SU-DHL-6 (cell line): Measurements from ENCODE around the gene CLEC16A.

Experiments
- H2AFZ ChIP-seq: fragments of 200-600 bp; sonication (generic); 2 replicates; pipeline ENCODE4 v1.6.1; 2014; ENCODE audit warnings: low read depth, mild to moderate bottlenecking, moderate library complexity, mixed read lengths, antibody characterized with exemption, low read length; ENCODE audit not compliant: severe bottlenecking
- H3F3A ChIP-seq: fragments of 200-600 bp; shearing (Covaris generic); 2 replicates; pipeline ENCODE4 v1.6.0; 2016; ENCODE audit warnings: antibody characterized with exemption, mild to moderate bottlenecking; ENCODE audit not compliant: insufficient read depth
- H3K27ac ChIP-seq: fragments of 200-600 bp; sonication (generic); 2 replicates; pipeline ENCODE4 v1.5.1; 2016; ENCODE audit warnings: low read depth, mild to moderate bottlenecking, low read length, moderate library complexity, mixed read lengths
- H3K27me3 ChIP-seq: fragments of 200-600 bp; sonication (generic), shearing (Covaris generic); 2 replicates; pipeline ENCODE4 v1.6.0; 2014; ENCODE audit warnings: mild to moderate bottlenecking, low read length
- H3K36me3 ChIP-seq: fragments of 200-600 bp; sonication (generic); 2 replicates; pipeline ENCODE4 v1.6.1; 2014; ENCODE audit warnings: mild to moderate bottlenecking, low read length, mixed read lengths
- H3K4me2 ChIP-seq: fragments of 300-600, 200-600 bp; shearing (Covaris generic), sonication (generic); 2 replicates; pipeline ENCODE4 v1.6.0; 2014; ENCODE audit warnings: low read length, low read depth, mild to moderate bottlenecking; ENCODE audit not compliant: poor library complexity, severe bottlenecking
- H3K4me3 ChIP-seq: fragments of 200-600 bp; sonication (generic); 2 replicates; pipeline ENCODE4 v1.5.1; 2014; ENCODE audit warnings: antibody characterized with exemption, low read length, mild to moderate bottlenecking, mixed read lengths; ENCODE audit not compliant: insufficient read depth, poor library complexity, severe bottlenecking
- H3K79me2 ChIP-seq: fragments of 200-600 bp; sonication (generic); 2 replicates; pipeline ENCODE4 v1.6.1; 2014; ENCODE audit warnings: mild to moderate bottlenecking, low read length, moderate library complexity; ENCODE audit not compliant: insufficient read depth
- H3K9ac ChIP-seq: fragments of 200-600 bp; sonication (generic); 2 replicates; pipeline ENCODE4 v1.7.0; 2014; ENCODE audit warnings: mild to moderate bottlenecking, low read length
- H3K9me2 ChIP-seq: fragments of 200-600 bp; sonication (generic); replicated peaks from 2 replicates; pipeline ENCODE4 v1.6.1; 2014; ENCODE audit warnings: low read length; ENCODE audit not compliant: insufficient read depth
- H3K9me3 ChIP-seq: fragments of 200-600 bp; sonication (generic); 2 replicates; pipeline ENCODE4 v1.6.1; 2014; ENCODE audit warnings: low read length, mixed read lengths; ENCODE audit not compliant: insufficient read depth
- H4K20me1 ChIP-seq: fragments of 200-600 bp; sonication (generic); 2 replicates; pipeline ENCODE4 v1.6.1; 2014; ENCODE audit warnings: low read depth, mild to moderate bottlenecking, antibody characterized with exemption, low read length, moderate library complexity, mixed read lengths
- EZH2phosphoT487 ChIP-seq: fragments of 200-600 bp; sonication (generic), shearing (Covaris generic); conservative IDR thresholded peaks from 2 replicates; pipeline ENCODE4 v1.6.1; 2018; ENCODE audit warnings: mild to moderate bottlenecking, antibody characterized with exemption, low read length, moderate library complexity, mixed read lengths
- TF ChIP-seq, protein P1 (sequence below): fragments of 200-600 bp; sonication (generic); IDR thresholded peaks from one replicate; pipeline ENCODE4 v1.5.1; 2017; ENCODE audit warnings: antibody characterized with exemption, mild to moderate bottlenecking, low read length, moderate library complexity; ENCODE audit not compliant: insufficient read depth, poor library complexity, severe bottlenecking

Gene CLEC16A

DNA sequence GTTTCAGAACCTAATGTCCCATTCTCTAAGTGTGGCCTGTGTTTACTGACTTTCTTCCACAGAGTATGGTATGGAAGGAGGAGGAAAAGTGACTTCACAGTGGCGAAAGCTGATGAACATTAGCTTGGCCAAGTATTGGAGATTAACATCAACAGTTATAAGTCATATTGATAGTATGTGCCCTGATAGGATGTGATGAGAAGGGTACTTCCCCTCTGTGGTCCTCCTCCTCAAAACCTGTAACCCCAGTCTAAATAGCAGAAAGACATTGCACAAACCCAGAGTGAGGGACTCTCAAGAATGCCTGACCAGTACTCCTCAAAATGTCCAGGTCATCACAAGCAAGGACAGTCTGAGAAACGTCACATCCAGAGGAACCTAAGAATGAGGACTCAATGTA lies 73.1 kb downstream of the CLEC16A start:
- no peak for TF ChIP-seq EZH2phosphoT487
- TF ChIP-seq, protein P1, sequence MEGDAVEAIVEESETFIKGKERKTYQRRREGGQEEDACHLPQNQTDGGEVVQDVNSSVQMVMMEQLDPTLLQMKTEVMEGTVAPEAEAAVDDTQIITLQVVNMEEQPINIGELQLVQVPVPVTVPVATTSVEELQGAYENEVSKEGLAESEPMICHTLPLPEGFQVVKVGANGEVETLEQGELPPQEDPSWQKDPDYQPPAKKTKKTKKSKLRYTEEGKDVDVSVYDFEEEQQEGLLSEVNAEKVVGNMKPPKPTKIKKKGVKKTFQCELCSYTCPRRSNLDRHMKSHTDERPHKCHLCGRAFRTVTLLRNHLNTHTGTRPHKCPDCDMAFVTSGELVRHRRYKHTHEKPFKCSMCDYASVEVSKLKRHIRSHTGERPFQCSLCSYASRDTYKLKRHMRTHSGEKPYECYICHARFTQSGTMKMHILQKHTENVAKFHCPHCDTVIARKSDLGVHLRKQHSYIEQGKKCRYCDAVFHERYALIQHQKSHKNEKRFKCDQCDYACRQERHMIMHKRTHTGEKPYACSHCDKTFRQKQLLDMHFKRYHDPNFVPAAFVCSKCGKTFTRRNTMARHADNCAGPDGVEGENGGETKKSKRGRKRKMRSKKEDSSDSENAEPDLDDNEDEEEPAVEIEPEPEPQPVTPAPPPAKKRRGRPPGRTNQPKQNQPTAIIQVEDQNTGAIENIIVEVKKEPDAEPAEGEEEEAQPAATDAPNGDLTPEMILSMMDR, result no peak
- H3F3A ChIP-seq, result no peaks in the 10 kb centered on the region
- no peak overlapping the region for H3K27ac ChIP-seq
- H3K36me3 ChIP-seq, result no peaks in the 10 kb centered on the region
- H3K9me2 ChIP-seq, result no peaks in the 10 kb centered on the region
- no peaks in the 10 kb centered on the region for H4K20me1 ChIP-seq
- no peak overlapping the region for H2AFZ ChIP-seq
- H3K27me3 ChIP-seq, result no peaks in the 10 kb centered on the region
- H3K4me2 ChIP-seq, result no peak overlapping the region
- H3K79me2 ChIP-seq, result no peaks in the 10 kb centered on the region
- no peak overlapping the region for H3K4me3 ChIP-seq
- no peaks in the 10 kb centered on the region for H3K9me3 ChIP-seq
- H3K9ac ChIP-seq, result no peak overlapping the region

DNA sequence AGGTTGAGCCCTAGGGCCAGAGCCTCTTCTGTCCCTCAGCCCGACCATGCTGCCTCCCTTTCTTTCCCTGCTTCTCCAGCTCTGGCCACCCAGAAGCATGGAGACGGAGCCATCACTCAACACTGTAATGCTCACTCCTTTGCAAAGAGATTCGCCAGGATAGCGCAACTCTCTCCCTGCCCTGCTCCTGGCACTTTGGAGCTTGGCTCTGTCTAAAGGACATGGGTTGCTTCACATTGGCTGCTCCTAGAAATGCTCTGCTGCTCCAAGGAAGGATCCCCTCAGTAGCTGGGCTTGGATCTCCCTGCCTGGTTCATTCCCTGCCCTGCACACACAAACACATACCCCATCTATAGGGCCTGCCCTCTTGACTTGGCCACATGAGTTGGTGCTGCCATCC lies 76.0 kb downstream of the CLEC16A start:
- H4K20me1 ChIP-seq, result no peaks in the 10 kb centered on the region

DNA sequence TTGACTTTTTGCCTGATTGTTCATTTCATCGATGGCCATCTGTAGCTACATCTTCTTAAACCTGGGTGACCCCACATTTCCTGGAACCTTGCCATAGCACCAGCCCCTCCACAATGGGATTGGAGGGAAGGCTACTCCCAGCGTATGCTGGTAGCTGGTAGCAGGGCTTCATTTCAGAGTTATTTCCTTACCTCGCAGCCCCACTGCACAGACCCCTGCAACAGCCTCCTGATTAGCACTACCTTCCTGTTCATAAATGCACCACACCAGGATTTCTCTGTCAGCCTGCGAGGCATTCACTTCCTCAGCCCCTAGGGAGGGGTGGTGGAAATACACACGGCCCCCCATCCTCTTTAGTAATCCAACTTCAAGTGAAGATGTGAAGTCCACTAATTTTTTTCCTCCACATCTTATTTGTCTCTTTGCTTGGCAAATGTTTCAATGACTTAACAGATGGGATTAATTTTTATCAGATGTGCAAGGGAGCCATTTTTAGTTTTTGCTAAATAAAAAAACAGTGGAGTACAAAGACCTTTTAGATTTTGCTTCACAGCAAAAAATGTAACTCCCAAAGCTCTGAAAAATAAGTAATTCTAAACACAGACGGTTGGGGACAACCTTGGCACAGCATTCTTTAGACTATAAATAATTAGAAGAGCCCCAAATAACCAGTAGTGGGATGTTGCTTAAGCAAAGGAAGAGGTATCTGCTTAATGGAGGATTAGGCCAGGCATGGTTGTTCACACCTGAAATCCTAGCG lies 76.6 kb downstream of the CLEC16A start:
- no peaks in the 10 kb centered on the region for H3K9me2 ChIP-seq
- H2AFZ ChIP-seq, result no peak overlapping the region
- no peaks in the 10 kb centered on the region for H3F3A ChIP-seq
- no peak overlapping the region for H3K9ac ChIP-seq
- no peaks in the 10 kb centered on the region for H4K20me1 ChIP-seq
- H3K79me2 ChIP-seq, result no peaks in the 10 kb centered on the region
- no peaks in the 10 kb centered on the region for H3K9me3 ChIP-seq
- H3K4me3 ChIP-seq, result no peak overlapping the region
- peaks cover 4% of the 10 kb centered on the region for H3K36me3 ChIP-seq
- no peak overlapping the region for H3K27ac ChIP-seq
- no peak overlapping the region for H3K4me2 ChIP-seq
- H3K27me3 ChIP-seq, result no peaks in the 10 kb centered on the region
- TF ChIP-seq, protein P1, result no peak
- TF ChIP-seq EZH2phosphoT487, result no peak

More for the DNA sequence above, 76.0 kb downstream of the CLEC16A start:
- H3K79me2 ChIP-seq, result no peaks in the 10 kb centered on the region
- H3K9me3 ChIP-seq, result no peaks in the 10 kb centered on the region
- TF ChIP-seq, protein P1, result no peak
- no peak for TF ChIP-seq EZH2phosphoT487
- H3K27ac ChIP-seq, result no peak overlapping the region
- H3K36me3 ChIP-seq, result no peaks in the 10 kb centered on the region
- H3K9me2 ChIP-seq, result no peaks in the 10 kb centered on the region
- H2AFZ ChIP-seq, result no peak overlapping the region
- no peak overlapping the region for H3K9ac ChIP-seq
- no peaks in the 10 kb centered on the region for H3K27me3 ChIP-seq
- no peak overlapping the region for H3K4me2 ChIP-seq
- no peak overlapping the region for H3K4me3 ChIP-seq
- H3F3A ChIP-seq, result no peaks in the 10 kb centered on the region
